HK-2 (cell line): ENCODE measurements around the gene SAMM50.
"Not testable (repeated sequence)": the region's sequence is repeated elsewhere in the genome, so short reads cannot be mapped to it uniquely, and the experiment has no call there.

Experiments used
- DNase-seq: peaks from one replicate; pipeline ENCODE4 v3.0.0-alpha.2; 2018; ENCODE audit not compliant: unreplicated experiment

The SAMM50 gene

GRCh38 chr22:44001521-44001920 is 46.3 kb downstream of the SAMM50 start:
- no peak for DNase-seq

GRCh38 chr22:44002324-44002723 is 47.1 kb downstream of the SAMM50 start:
- no peak for DNase-seq

- no peak for DNase-seq
Measured at GRCh38 chr22:44002997-44003396, 47.8 kb downstream of the SAMM50 start.

GRCh38 chr22:44003405-44004103 is 48.3 kb downstream of the SAMM50 start:
- no peak for DNase-seq

GRCh38 chr22:44004104-44004460 is 48.8 kb downstream of the SAMM50 start:
- no peak for DNase-seq

- no peak for DNase-seq
Measured at GRCh38 chr22:44005524-44005923, 50.3 kb downstream of the SAMM50 start.

GRCh38 chr22:44012162-44012561 is 56.9 kb downstream of the SAMM50 start:
- no peak for DNase-seq

- DNase-seq: no peak
Measured at GRCh38 chr22:44012591-44012990, 57.3 kb downstream of the SAMM50 start.

GRCh38 chr22:44014241-44014640 is 59.0 kb downstream of the SAMM50 start:
- no peak for DNase-seq

GRCh38 chr22:44016586-44016985 is 61.3 kb downstream of the SAMM50 start:
- not testable (repeated sequence) for DNase-seq

GRCh38 chr22:44018594-44018993 is 63.4 kb downstream of the SAMM50 start:
- DNase-seq: no peak

GRCh38 chr22:44019416-44019815 is 64.2 kb downstream of the SAMM50 start:
- DNase-seq: no peak

- no peak for DNase-seq
Measured at GRCh38 chr22:44019846-44020245, 64.6 kb downstream of the SAMM50 start.

GRCh38 chr22:44020981-44021380 is 65.7 kb downstream of the SAMM50 start:
- no peak for DNase-seq

GRCh38 chr22:44023404-44024287 is 68.4 kb downstream of the SAMM50 start:
- DNase-seq: peak; percentile 61

- DNase-seq: peak; percentile 15
Measured at GRCh38 chr22:44024288-44024921, 69.2 kb downstream of the SAMM50 start, which contains the start of gene PARVB. Gene PARVB (plus strand): TSS chr22:44024302. CDS start chr22:44024340, 38 bp downstream.

GRCh38 chr22:44025171-44026065 is 70.2 kb downstream of the SAMM50 start:
- no peak for DNase-seq

- DNase-seq: no peak
Measured at GRCh38 chr22:44026066-44026629, 70.9 kb downstream of the SAMM50 start.

- no peak for DNase-seq
Measured at GRCh38 chr22:44026630-44027511, 71.6 kb downstream of the SAMM50 start.

- DNase-seq: no peak
Measured at GRCh38 chr22:44028091-44028490, 72.8 kb downstream of the SAMM50 start.
